ENCODE data around the gene PDE8B. TPM values are rescaled to one million over a fixed set of nuclear protein-coding genes. Genes with fewer than 3 reads are reported as not detected.

The PDE8B gene
- total and polyA plus RNA-seq, 4 donors = 0.19 to 0.82 (median 0.49) TPM

- H3K36me3 ChIP-seq (ENCODE audit: control insufficient read depth in 4 of 4, insufficient read depth in 3 of 4, low read depth in 1 of 4, low read length in 3 of 4) = no peaks in the 10 kb centered on the region
- H3K9me3 ChIP-seq (ENCODE audit: control insufficient read depth in 4 of 4, low read length in 3 of 4) = no peaks in the 10 kb centered on the region
- no peaks in the 10 kb centered on the region for H3K4me1 ChIP-seq (ENCODE audit: control insufficient read depth in 4 of 4, insufficient read depth in 4 of 4, low read length in 3 of 4)
- no peak overlapping the region for H3K27ac ChIP-seq (ENCODE audit: low read depth in 1 of 2, low read length in 2 of 2)
- WGBS = 72% methylated on average over 3 of the region's 3 CpGs
- no peak overlapping the region for H3K4me3 ChIP-seq (ENCODE audit: low read depth in 1 of 3, low read length in 3 of 3)
- DNase-seq (ENCODE audit: low spot score) = no peak
- TF ChIP-seq CTCF (IDR thresholded peaks at IDR 0.05; ENCODE audit: low read depth, low read length, missing input control) (no peak), HNF4G (IDR thresholded peaks at IDR 0.05) (no peak), EGR1 (IDR thresholded peaks at IDR 0.05; ENCODE audit: low read depth in 2 of 2) (no peak), ATF3 (IDR thresholded peaks at IDR 0.05) (no peak), RXRA (IDR thresholded peaks at IDR 0.05) (no peak), SP1 (IDR thresholded peaks at IDR 0.05) (no peak)
- H3K27me3 ChIP-seq (ENCODE audit: control insufficient read depth in 4 of 4, insufficient read depth in 4 of 4, low read length in 3 of 4) = no peaks in the 10 kb centered on the region
- H3K9ac ChIP-seq (ENCODE audit: low read depth in 1 of 2, low read length in 2 of 2) = no peak overlapping the region
Measured at GRCh38 chr5:77294185-77294584, 83.7 kb downstream of the PDE8B start.

DNA sequence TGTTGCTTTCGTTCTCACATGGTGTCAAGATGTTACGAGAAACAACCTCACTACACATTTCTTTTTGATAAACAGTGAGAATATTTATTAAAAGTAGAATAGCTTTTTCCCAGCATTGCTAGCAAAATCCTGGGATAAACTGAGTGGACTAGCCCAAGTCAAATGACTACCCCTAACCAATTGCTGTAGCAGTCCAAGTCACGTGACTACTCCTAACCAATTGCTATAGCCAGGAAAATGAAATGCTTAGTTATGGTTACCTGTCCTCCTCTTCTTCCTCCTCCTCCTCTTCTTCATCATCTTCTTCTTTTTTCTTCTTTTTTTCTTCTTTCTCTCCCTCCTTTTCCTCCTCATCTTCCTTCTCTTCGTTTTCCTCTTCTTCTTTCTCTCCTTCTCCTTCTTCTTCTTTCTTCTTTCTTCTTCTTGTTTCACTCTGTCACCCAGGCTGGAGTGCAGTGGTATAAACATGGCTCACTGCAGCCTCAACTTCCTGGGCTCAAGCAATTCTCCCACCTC, 85.4 kb downstream of the PDE8B start:
- Histone ChIP-seq H3K4me3 (ENCODE audit: low read depth in 1 of 3, low read length in 3 of 3) (no peak overlapping the region), H3K36me3 (ENCODE audit: control insufficient read depth in 4 of 4, insufficient read depth in 3 of 4, low read depth in 1 of 4, low read length in 3 of 4) (no peaks in the 10 kb centered on the region), H3K27ac (ENCODE audit: low read depth in 1 of 2, low read length in 2 of 2) (no peak overlapping the region), H3K9ac (ENCODE audit: low read depth in 1 of 2, low read length in 2 of 2) (no peak overlapping the region), H3K4me1 (ENCODE audit: control insufficient read depth in 4 of 4, insufficient read depth in 4 of 4, low read length in 3 of 4) (no peaks in the 10 kb centered on the region), H3K27me3 (ENCODE audit: control insufficient read depth in 4 of 4, insufficient read depth in 4 of 4, low read length in 3 of 4) (no peaks in the 10 kb centered on the region), H3K9me3 (ENCODE audit: control insufficient read depth in 4 of 4, low read length in 3 of 4) (no peaks in the 10 kb centered on the region)
- no peak for DNase-seq (ENCODE audit: low spot score)
- whole genome bisulfite sequencing = 92% methylated on average over 4 of the region's 4 CpGs
- TF ChIP-seq JUND (IDR thresholded peaks at IDR 0.05) = no peak
- TF ChIP-seq FOXA2 (IDR thresholded peaks at IDR 0.05) = no peak
- no peak for TF ChIP-seq SP1 (IDR thresholded peaks at IDR 0.05)
- TF ChIP-seq, protein P1, sequence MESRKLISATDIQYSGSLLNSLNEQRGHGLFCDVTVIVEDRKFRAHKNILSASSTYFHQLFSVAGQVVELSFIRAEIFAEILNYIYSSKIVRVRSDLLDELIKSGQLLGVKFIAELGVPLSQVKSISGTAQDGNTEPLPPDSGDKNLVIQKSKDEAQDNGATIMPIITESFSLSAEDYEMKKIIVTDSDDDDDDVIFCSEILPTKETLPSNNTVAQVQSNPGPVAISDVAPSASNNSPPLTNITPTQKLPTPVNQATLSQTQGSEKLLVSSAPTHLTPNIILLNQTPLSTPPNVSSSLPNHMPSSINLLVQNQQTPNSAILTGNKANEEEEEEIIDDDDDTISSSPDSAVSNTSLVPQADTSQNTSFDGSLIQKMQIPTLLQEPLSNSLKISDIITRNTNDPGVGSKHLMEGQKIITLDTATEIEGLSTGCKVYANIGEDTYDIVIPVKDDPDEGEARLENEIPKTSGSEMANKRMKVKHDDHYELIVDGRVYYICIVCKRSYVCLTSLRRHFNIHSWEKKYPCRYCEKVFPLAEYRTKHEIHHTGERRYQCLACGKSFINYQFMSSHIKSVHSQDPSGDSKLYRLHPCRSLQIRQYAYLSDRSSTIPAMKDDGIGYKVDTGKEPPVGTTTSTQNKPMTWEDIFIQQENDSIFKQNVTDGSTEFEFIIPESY (IDR thresholded peaks at IDR 0.05) = no peak

GRCh38 chr5:77298146-77298545, 87.7 kb downstream of the PDE8B start:
- no peak overlapping the region for H3K27ac ChIP-seq (ENCODE audit: low read depth in 1 of 2, low read length in 2 of 2)
- 78% methylated on average over 3 of the region's 3 CpGs for WGBS
- H3K4me3 ChIP-seq (ENCODE audit: low read depth in 1 of 3, low read length in 3 of 3) = no peak overlapping the region
- H3K27me3 ChIP-seq (ENCODE audit: control insufficient read depth in 4 of 4, insufficient read depth in 4 of 4, low read length in 3 of 4) = no peaks in the 10 kb centered on the region
- no peak overlapping the region for H3K9ac ChIP-seq (ENCODE audit: low read depth in 1 of 2, low read length in 2 of 2)
- no peaks in the 10 kb centered on the region for H3K9me3 ChIP-seq (ENCODE audit: control insufficient read depth in 4 of 4, low read length in 3 of 4)
- no peaks in the 10 kb centered on the region for H3K36me3 ChIP-seq (ENCODE audit: control insufficient read depth in 4 of 4, insufficient read depth in 3 of 4, low read depth in 1 of 4, low read length in 3 of 4)
- no peak for DNase-seq (ENCODE audit: low spot score)
- no peaks in the 10 kb centered on the region for H3K4me1 ChIP-seq (ENCODE audit: control insufficient read depth in 4 of 4, insufficient read depth in 4 of 4, low read length in 3 of 4)
- no peak for TF ChIP-seq GABPA (IDR thresholded peaks at IDR 0.05 in 1 of 2, conservative IDR thresholded peaks at IDR 0.05 in 1 of 2)
- no peak for TF ChIP-seq YY1 (IDR thresholded peaks at IDR 0.05)
- no peak for TF ChIP-seq HNF4G (IDR thresholded peaks at IDR 0.05)
- TF ChIP-seq EGR1 (IDR thresholded peaks at IDR 0.05; ENCODE audit: low read depth in 2 of 2) = no peak
- TF ChIP-seq FOXA2 (IDR thresholded peaks at IDR 0.05) = no peak
- TF ChIP-seq RXRA (IDR thresholded peaks at IDR 0.05) = no peak
